IPS-18a (cell line): ENCODE results near the gene ARL3.
A peak's percentile ranks its signal among the peaks of the same experiment; 100 is the strongest.

Experiments used
- H3K27ac ChIP-seq: one replicate; pipeline ENCODE4 v1.5.1; 2013; ENCODE audit warnings: low read length
- H3K27me3 ChIP-seq: one replicate; pipeline ENCODE4 v1.6.1; 2013; ENCODE audit warnings: mild to moderate bottlenecking, low read length; ENCODE audit not compliant: control insufficient read depth, insufficient read depth
- H3K36me3 ChIP-seq: one replicate; pipeline ENCODE4 v1.6.1; 2013; ENCODE audit warnings: low read depth, low read length; ENCODE audit not compliant: control insufficient read depth
- H3K4me1 ChIP-seq: one replicate; pipeline ENCODE4 v1.6.1; 2013; ENCODE audit warnings: low read depth, low read length; ENCODE audit not compliant: control insufficient read depth
- H3K4me3 ChIP-seq: one replicate; pipeline ENCODE4 v1.5.1; 2013; ENCODE audit warnings: low read length
- H3K9ac ChIP-seq: one replicate; pipeline ENCODE4 v1.6.1; 2013; ENCODE audit warnings: mild to moderate bottlenecking, low read length, moderate library complexity
- H3K9me3 ChIP-seq: one replicate; pipeline ENCODE4 v1.6.1; 2013; ENCODE audit warnings: low read depth, low read length; ENCODE audit not compliant: control insufficient read depth

The ARL3 gene

DNA sequence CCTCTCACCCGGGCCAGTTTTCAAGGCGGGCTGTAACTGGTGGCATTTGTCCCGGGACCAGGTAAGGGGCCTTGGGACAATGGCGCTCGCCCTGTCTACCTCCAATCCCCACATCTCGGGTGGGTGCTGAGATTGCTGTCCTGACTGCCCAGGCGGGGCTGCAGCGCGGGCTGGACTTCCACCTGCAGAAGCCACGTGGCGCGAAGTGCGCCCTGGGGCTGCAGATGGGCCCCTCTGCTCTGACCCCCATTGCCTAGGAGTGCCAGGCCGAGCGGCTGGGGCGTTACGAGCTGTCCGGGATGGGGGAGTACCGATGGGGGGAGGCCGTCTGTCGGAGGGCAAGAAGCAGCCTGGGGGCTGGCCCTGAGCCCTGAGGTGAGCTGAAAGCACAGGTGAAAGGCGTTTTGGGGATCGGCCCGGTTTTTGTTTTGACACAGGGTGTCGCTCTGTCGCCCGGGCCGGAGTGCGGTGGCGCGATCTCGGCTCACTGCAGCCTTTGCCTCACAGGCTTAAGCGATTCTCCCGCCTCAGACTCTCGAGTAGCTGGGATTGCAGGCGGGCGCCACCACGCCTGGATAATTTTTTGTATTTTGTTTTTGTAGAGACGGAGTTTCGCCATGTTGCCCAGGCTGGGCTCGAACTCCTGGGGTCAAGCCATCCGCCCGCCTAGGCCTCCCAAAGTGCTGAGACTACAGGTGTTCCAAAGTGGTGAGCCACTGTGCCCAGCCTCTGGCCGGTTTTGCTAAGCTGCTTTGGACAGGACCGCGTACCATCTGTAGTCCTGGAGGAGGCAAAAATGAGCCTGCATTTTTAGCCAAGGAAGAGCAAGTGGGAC, 641 bp upstream of the ARL3 start, which contains the start of gene SFXN2:
Gene SFXN2, plus strand, starts transcription at position 16 of the 835 bp plus-strand sequence. CDS start 12,001 bp downstream, outside the sequence.
- Histone ChIP-seq H3K27me3 (no peaks in the 10 kb centered on the region), H3K36me3 (no peaks in the 10 kb centered on the region), H3K4me1 (peaks cover 12% of the 10 kb centered on the region), H3K4me3 (peak within 1 kb of the TSS; percentile 97), H3K9ac (peak within 1 kb of the TSS; percentile 91), H3K27ac (peak within 1 kb of the TSS; percentile 88), H3K9me3 (no peaks in the 10 kb centered on the region)

DNA sequence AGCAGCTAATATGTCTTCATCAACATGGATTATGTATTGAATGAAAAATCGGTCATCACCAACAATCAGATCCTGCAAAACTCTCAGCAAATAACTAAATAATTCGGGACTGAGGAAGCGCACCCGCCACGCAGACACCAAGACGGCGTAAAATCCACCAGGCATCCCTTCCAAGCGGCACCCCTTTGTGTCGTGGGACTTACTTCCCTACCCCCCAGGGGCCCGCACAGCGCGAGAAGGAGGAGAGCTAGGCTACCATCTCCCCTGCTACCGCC, 721 bp downstream of the ARL3 start:
- Histone ChIP-seq H3K9me3 (no peaks in the 10 kb centered on the region), H3K36me3 (no peaks in the 10 kb centered on the region), H3K4me3 (peak overlapping the region; percentile 97), H3K4me1 (peaks cover 10% of the 10 kb centered on the region), H3K27ac (peak overlapping the region; percentile 77), H3K27me3 (no peaks in the 10 kb centered on the region), H3K9ac (peak overlapping the region; percentile 91)

DNA sequence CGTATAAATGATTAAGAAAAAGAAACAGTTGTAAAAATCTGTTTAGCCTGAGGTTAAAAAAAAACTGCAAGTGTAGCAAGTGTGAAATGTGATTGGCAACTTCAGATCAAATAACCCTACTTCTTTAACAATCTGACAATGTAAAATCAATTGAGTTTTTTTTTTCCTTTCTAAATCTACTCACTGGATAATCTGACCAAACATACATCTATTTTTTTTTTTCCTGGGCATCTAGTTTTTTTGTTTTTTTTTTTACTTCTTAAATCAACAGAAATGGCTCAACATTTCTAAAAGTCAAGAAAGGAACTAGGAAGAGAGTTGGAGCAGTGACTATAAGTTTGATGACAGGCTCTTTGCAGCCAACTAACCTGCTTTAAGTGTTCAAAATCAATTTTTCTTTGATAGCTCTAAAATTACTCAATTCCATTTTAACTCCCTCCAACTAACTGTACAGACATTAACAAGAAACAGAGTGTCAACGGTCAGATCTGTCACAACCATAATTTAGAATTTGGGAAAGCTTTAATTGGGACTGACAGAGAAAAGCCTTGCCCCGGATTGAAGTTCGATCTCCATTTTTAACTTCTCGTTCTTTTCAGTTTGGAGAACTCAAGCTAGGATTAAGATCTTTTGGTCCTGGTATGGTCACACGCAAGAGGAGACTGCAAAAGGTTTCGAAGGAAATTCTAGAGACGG, 1.2 kb downstream of the ARL3 start:
- peak overlapping the region; percentile 97 for H3K4me3 ChIP-seq
- no peaks in the 10 kb centered on the region for H3K36me3 ChIP-seq
- H3K9me3 ChIP-seq = no peaks in the 10 kb centered on the region
- H3K9ac ChIP-seq = peak overlapping the region; percentile 91
- peaks cover 6% of the 10 kb centered on the region for H3K4me1 ChIP-seq
- H3K27ac ChIP-seq = peak overlapping the region; percentile 77
- H3K27me3 ChIP-seq = no peaks in the 10 kb centered on the region

DNA sequence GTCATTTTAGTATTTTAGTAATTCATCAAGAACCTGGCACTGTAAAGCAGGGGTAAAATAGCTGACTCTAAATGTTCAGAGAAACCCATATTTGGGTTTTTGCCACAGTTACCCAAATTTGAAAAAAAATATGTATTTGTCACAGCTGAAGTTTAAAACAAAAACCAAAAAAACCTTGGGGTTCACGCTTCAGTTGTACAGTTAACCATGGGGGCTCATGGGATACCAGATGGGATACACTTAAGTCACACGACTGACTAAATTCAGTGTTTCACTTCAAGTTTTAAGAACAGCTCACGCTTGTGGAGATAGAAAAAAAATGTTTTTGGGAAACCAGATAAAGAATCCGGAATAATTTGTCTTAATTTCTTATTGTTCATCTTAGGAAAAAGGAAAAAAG, 2.1 kb downstream of the ARL3 start:
- H3K9ac ChIP-seq = no peak overlapping the region

DNA sequence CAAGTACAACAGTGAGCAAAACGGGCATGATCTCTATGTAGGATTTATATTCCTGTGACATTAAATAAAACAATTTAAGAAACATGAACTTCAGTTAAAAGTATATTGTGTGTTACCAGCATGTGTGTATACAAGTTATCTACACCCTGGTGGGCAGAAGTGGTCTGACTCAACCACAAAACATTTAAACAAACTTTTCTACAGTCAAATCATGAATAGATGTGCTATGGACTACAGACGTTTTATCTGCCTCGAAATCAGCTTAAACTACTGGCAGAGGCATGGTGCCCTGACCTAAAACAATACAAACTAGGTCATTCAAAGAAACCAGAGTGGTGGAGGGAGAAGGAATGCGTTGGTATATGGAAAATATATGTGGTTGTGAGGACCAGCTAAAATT, 3.6 kb downstream of the ARL3 start:
- no peak overlapping the region for H3K27ac ChIP-seq

More for the DNA sequence above, 2.1 kb downstream of the ARL3 start:
- Histone ChIP-seq H3K27ac (no peak overlapping the region), H3K27me3 (no peaks in the 10 kb centered on the region), H3K4me1 (no peaks in the 10 kb centered on the region), H3K9me3 (no peaks in the 10 kb centered on the region), H3K36me3 (no peaks in the 10 kb centered on the region), H3K4me3 (no peak overlapping the region)

DNA sequence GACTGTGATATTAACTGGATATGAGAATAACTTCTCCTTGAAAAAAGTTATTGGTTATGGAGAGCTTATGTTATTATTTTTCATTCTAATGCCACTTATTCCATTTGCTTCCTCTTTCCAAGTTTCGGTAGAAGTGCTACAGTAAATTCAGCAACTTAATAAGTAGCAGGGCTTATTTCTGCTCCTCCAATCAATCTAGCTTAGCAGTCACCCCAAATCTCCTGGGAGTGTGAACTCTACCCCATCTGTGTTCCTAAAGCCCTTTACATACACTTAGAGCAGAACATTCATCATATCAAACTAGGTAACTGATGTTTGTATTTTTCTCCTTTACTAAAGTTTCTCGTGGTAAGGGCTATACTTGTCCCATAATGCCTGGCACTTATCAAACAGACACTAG, 8.7 kb downstream of the ARL3 start:
- Histone ChIP-seq H3K27ac (no peak overlapping the region), H3K36me3 (peaks cover 7% of the 10 kb centered on the region), H3K27me3 (no peaks in the 10 kb centered on the region), H3K9me3 (no peaks in the 10 kb centered on the region), H3K4me1 (no peaks in the 10 kb centered on the region), H3K4me3 (no peak overlapping the region), H3K9ac (no peak overlapping the region)

More for the DNA sequence above, 3.6 kb downstream of the ARL3 start:
- Histone ChIP-seq H3K4me1 (no peaks in the 10 kb centered on the region), H3K9me3 (no peaks in the 10 kb centered on the region), H3K9ac (no peak overlapping the region), H3K36me3 (no peaks in the 10 kb centered on the region), H3K27me3 (no peaks in the 10 kb centered on the region), H3K4me3 (no peak overlapping the region)

DNA sequence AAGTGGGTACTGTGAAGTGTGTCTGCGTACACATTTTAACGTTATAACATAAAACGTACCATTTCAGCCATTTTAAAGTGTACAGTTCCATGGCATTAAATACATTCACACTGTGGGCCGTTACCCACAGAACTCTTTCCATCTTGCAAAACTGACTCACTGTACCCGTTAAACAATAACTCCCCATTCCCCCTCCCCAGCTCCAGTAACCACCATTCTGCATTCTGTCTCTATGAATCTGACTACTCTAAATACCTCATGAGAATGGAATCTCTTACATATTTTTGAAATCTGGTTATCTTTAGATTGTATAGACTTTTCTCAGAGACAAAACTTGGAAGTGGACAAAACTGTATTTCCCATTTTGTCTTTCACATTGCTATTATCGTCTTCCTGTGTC, 9.3 kb downstream of the ARL3 start:
- Histone ChIP-seq H3K27ac (no peak overlapping the region), H3K9me3 (no peaks in the 10 kb centered on the region), H3K9ac (no peak overlapping the region), H3K36me3 (peaks cover 7% of the 10 kb centered on the region), H3K4me1 (no peaks in the 10 kb centered on the region), H3K4me3 (no peak overlapping the region), H3K27me3 (no peaks in the 10 kb centered on the region)

DNA sequence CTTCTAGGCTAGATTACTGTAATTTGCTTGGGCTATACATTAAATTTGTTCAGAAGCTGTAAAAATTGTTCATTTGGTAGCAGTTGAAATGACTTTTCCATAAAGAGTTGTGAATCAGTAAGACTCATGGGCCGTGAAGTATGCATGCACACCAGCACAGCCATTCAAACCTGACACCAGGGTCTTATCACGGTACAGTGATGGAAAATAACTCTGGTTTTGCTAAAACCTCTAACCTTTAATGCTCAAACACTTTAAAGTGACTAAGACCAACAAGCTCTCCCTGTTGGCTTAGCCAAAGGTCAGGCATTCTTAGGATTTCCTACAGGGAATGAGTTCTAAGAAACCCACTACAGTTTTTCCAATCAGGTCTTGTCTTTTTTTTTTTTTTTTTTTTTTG, 11.5 kb downstream of the ARL3 start:
- H3K4me3 ChIP-seq = no peak overlapping the region
- no peaks in the 10 kb centered on the region for H3K27me3 ChIP-seq
- peaks cover 19% of the 10 kb centered on the region for H3K36me3 ChIP-seq
- no peaks in the 10 kb centered on the region for H3K4me1 ChIP-seq
- H3K27ac ChIP-seq = no peak overlapping the region
- no peak overlapping the region for H3K9ac ChIP-seq
- no peaks in the 10 kb centered on the region for H3K9me3 ChIP-seq

DNA sequence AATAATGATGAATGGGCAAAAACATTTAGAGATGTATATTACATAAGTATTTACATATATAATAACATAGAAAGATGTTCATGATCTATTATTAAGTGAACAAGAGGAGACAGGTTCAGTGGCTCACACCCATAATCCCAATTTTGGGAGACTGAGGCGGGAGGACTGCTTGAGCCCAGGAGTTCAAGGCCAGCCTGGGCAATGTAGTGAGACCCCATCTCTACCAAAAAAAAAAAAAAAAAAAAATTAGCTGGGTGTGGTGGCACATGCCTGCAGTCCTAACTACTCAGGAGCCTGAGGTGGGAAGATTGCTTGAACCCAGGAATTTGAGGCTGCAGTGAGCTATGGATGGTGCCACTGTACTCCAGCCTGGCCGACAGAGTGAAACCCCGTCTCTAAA, 12.4 kb downstream of the ARL3 start:
- no peak overlapping the region for H3K9ac ChIP-seq
- H3K4me1 ChIP-seq = no peaks in the 10 kb centered on the region
- H3K27ac ChIP-seq = no peak overlapping the region
- peaks cover 20% of the 10 kb centered on the region for H3K36me3 ChIP-seq
- H3K4me3 ChIP-seq = no peak overlapping the region
- no peaks in the 10 kb centered on the region for H3K27me3 ChIP-seq
- no peaks in the 10 kb centered on the region for H3K9me3 ChIP-seq

DNA sequence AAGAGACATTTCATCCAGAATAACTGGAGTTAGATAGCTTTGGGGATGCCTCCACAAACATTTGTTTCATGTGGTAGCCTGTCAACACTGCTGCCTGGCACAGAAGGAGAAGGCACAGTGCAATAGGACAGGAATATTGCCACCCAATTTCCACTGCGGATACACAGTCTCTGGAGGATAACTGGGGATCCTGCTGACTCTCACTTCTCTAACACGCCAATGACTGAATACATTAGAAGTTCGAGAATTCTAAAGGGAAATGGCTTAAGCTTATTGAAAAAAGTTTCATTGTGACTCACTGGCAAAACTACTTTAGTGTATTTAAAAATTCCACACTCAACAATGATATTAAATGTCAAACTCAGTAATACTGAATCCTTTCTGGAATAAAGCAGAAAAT, 12.9 kb downstream of the ARL3 start:
- Histone ChIP-seq H3K4me3 (no peak overlapping the region), H3K36me3 (peaks cover 25% of the 10 kb centered on the region), H3K9me3 (no peaks in the 10 kb centered on the region), H3K27me3 (no peaks in the 10 kb centered on the region), H3K9ac (no peak overlapping the region), H3K4me1 (no peaks in the 10 kb centered on the region), H3K27ac (no peak overlapping the region)

DNA sequence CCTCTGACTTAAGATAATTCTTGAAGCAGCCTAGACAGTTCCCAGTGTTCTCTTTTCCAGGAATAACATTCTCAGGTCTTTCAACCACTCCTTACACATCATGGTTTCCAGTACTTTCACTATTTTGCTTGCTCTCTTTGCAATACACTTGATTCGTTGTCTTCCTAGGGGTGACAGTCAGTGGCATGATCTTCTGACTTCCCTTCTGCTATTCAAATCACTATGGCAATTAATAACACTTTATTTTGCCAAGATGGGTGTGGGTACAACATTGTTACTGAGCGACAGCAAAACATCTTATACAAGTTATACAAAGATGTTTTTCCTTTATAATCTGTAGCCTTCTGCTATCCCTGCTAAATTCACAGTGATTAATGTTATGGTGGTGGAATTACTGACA, 15.3 kb downstream of the ARL3 start:
- no peaks in the 10 kb centered on the region for H3K9me3 ChIP-seq
- no peak overlapping the region for H3K4me3 ChIP-seq
- H3K27me3 ChIP-seq = no peaks in the 10 kb centered on the region
- peaks cover 23% of the 10 kb centered on the region for H3K36me3 ChIP-seq
- no peak overlapping the region for H3K27ac ChIP-seq
- no peak overlapping the region for H3K9ac ChIP-seq
- H3K4me1 ChIP-seq = no peaks in the 10 kb centered on the region

DNA sequence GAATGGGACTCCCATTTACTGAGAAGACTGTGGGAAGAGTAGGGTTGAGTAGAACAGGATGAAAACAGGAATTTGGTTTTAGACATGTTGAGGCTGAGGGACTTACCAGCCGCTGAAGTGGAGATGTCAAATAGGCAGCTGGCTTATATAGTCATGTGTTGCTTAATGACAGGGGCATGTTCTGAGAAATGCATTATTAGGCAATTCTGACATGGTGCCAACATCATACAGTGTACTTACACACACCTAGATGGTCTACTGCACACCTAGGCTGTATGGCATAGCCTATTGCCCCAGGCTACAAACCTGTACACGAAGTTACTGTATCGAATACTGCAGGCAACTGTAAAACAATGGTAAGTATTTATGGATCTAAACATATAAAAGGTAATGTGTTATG, 17.5 kb downstream of the ARL3 start:
- H3K27ac ChIP-seq = no peak overlapping the region
- H3K9me3 ChIP-seq = no peaks in the 10 kb centered on the region
- peaks cover 26% of the 10 kb centered on the region for H3K36me3 ChIP-seq

More for the DNA sequence above, 17.5 kb downstream of the ARL3 start:
- Histone ChIP-seq H3K27me3 (no peaks in the 10 kb centered on the region), H3K4me1 (no peaks in the 10 kb centered on the region), H3K4me3 (no peak overlapping the region), H3K9ac (no peak overlapping the region)
